Skeletal muscle satellite cell (primary cell): Measurements from ENCODE around the gene PTGFRN.
A peak's percentile ranks its signal among the peaks of the same experiment; 100 is the strongest.

Source experiments
- H3K27me3 ChIP-seq: 2 replicates; pipeline ENCODE4 v1.7.0; 2013; ENCODE audit warnings: low read length; ENCODE audit not compliant: control insufficient read depth, insufficient read depth
- H3K36me3 ChIP-seq: 2 replicates; pipeline ENCODE4 v1.7.0; 2013; ENCODE audit warnings: mild to moderate bottlenecking, control low read depth, low read length; ENCODE audit not compliant: insufficient read depth
- H3K4me1 ChIP-seq: 2 replicates; pipeline ENCODE4 v1.7.0; 2013; ENCODE audit warnings: low read length; ENCODE audit not compliant: control insufficient read depth, insufficient read depth
- H3K4me2 ChIP-seq: 2 replicates; pipeline ENCODE4 v1.7.0; 2013; ENCODE audit warnings: mild to moderate bottlenecking, low read length
- H3K4me3 ChIP-seq: 2 replicates; pipeline ENCODE4 v1.7.0; 2013; ENCODE audit warnings: low read length
- H3K9ac ChIP-seq: 2 replicates; pipeline ENCODE4 v1.7.0; 2013; ENCODE audit warnings: mild to moderate bottlenecking, low read depth, low read length, moderate library complexity
- H3K9me3 ChIP-seq: replicated peaks from 2 replicates; pipeline ENCODE4 v1.7.0; 2013; ENCODE audit warnings: mild to moderate bottlenecking, control low read depth, low read length

PTGFRN gene

DNA sequence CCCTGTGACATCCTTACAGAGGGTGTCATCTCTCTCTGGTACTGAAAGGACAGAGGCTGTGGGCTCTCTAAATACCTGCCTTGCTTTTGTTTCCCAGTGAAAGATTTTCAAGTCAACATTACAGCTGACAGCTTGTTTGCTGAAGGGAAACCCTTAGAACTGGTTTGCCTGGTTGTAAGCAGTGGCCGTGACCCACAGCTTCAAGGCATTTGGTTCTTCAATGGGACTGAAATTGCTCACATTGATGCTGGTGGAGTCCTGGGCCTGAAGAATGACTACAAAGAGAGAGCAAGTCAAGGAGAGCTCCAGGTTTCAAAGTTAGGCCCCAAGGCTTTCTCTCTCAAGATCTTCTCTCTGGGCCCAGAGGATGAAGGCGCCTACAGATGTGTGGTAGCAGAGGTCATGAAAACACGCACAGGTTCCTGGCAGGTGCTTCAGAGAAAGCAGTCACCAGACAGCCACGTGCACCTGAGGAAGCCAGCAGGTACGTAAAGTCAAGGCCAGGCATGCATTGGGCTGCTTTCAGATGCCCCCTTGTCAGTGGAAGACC, 103.7 kb downstream of the PTGFRN start:
- no peaks in the 10 kb centered on the region for H3K9me3 ChIP-seq
- H3K27me3 ChIP-seq, result no peaks in the 10 kb centered on the region
- no peak overlapping the region for H3K9ac ChIP-seq
- no peaks in the 10 kb centered on the region for H3K36me3 ChIP-seq
- peaks cover 36% of the 10 kb centered on the region for H3K4me1 ChIP-seq
- no peak overlapping the region for H3K4me3 ChIP-seq
- no peak overlapping the region for H3K4me2 ChIP-seq

DNA sequence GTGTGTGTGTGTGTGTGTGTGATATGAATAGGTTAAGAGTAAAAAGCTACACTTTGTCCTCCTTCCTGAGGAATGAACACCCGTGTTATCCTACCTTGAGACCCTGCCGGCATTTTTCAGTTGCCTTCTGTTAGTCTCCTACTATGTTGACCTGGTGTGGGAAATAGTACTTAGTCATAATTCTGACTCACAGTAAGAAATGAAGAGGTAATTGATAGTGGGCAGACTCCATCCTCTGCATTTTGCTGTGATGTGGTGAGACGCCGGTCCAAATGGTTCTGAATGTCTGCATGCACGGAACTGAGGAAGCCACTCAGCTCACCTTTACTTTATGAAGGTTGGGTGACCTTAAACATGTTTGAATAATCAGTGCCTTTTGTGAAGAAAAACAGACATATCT, 104.5 kb downstream of the PTGFRN start:
- Histone ChIP-seq H3K4me3 (no peak overlapping the region), H3K27me3 (no peaks in the 10 kb centered on the region), H3K36me3 (no peaks in the 10 kb centered on the region), H3K9me3 (no peaks in the 10 kb centered on the region), H3K9ac (no peak overlapping the region), H3K4me2 (no peak overlapping the region), H3K4me1 (peaks cover 33% of the 10 kb centered on the region)

DNA sequence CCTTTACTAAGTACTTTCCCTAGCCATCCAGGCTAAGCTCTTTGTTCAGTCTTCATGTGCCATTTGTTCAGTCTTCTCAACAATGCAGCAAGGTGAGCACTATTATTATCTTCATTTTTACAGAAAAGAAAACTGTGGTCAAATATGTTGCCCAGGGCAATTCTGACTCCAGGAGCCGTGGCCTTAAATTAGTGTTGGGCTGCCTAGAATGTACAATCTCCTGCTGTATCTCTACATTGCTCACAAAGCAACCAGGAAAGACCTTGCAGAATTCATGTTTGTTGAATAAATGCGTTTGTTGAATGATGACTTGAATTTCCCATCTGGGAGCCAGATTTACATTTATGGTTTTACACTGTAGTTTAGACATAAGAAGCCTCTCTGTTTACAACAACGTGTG, 106.0 kb downstream of the PTGFRN start:
- Histone ChIP-seq H3K27me3 (no peaks in the 10 kb centered on the region), H3K9me3 (no peaks in the 10 kb centered on the region), H3K36me3 (no peaks in the 10 kb centered on the region), H3K9ac (no peak overlapping the region), H3K4me1 (peaks cover 32% of the 10 kb centered on the region), H3K4me2 (no peak overlapping the region), H3K4me3 (no peak overlapping the region)

DNA sequence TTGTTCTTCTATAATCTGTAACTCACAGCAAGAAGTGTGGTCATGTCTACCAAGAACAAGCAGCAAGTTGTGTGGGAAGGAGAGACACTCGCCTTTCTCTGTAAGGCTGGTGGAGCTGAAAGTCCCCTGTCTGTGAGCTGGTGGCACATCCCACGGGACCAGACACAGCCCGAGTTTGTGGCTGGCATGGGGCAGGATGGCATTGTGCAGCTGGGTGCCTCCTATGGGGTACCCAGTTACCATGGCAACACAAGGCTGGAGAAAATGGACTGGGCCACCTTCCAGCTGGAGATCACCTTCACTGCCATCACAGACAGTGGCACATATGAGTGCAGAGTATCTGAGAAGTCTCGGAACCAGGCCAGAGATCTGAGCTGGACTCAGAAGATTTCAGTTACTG, 107.3 kb downstream of the PTGFRN start:
- Histone ChIP-seq H3K9ac (no peak overlapping the region), H3K4me3 (no peak overlapping the region), H3K27me3 (no peaks in the 10 kb centered on the region), H3K4me2 (no peak overlapping the region), H3K4me1 (peaks cover 32% of the 10 kb centered on the region), H3K36me3 (no peaks in the 10 kb centered on the region), H3K9me3 (no peaks in the 10 kb centered on the region)

DNA sequence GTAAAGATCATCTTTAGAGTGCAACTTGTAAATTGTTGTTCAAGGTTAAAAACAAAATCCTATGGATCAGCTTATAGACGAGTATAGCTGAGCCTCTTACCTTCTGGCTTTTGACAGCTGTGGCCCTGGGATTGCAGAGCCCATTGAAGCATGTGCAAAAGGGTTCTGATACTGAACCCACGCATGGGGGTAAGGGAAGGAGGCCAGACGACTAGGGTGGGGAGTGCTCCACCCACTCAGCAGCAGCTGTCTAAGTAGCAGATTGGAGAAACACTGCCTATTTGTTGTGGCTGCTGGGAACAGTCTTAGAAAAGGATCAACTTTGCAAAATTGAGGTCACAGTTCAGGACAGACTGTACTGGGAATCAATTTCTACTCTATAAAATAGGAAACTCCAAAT, 107.9 kb downstream of the PTGFRN start:
- H3K9me3 ChIP-seq, result no peaks in the 10 kb centered on the region
- peak overlapping the region; percentile 31 for H3K4me2 ChIP-seq
- no peaks in the 10 kb centered on the region for H3K27me3 ChIP-seq
- peaks cover 32% of the 10 kb centered on the region for H3K4me1 ChIP-seq
- no peak overlapping the region for H3K4me3 ChIP-seq
- no peak overlapping the region for H3K9ac ChIP-seq
- H3K36me3 ChIP-seq, result no peaks in the 10 kb centered on the region

DNA sequence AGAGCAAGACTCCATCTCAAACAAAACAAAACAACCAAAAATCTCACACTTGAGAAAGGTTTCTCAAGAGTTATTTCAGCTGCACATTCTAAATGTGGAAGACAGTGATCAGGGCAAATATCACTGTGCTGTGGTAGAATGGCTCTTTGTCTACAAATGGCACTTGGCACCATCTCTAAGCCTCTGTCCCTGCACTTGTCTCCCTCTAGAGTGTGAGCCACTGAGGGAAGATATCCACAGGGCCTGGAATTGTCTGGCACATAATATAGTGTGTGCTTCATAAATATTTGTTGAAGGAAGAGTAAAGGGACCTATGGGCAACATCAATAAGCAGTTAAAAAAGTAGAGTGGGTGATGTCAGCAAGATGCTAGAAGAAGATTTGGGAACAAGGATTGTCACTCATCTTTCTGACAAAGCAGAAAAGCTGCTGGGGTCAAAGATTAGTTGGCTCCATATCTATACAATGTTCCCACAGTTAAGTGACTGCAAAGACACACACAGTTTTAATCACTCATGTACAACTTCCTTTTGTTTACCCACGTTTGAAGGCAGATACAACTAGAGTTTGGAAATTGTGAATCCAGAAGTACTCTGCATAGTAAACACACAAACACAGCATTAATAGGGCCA, 110.9 kb downstream of the PTGFRN start:
- Histone ChIP-seq H3K27me3 (no peaks in the 10 kb centered on the region), H3K36me3 (no peaks in the 10 kb centered on the region), H3K4me3 (no peak overlapping the region), H3K4me1 (peaks cover 19% of the 10 kb centered on the region), H3K4me2 (no peak overlapping the region), H3K9me3 (no peaks in the 10 kb centered on the region), H3K9ac (no peak overlapping the region)

DNA sequence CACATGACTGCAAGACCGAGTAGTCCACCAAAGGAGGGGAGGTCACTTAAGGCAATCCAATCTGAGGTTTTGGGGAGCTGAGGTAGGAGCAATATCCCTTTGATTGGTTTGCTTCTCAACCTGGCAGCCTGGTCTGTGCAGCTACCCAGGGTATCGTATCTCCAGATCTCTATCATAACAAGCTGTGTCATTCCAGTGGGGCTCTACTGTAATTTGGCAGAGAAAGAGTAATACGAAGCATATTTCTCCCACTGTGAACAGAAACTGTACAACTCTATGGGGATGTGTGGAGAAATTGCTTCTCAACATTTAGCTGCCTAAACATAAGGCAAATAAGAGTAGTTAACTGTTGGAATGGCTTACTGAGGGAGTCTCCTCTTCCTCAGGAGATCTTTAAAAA, 112.4 kb downstream of the PTGFRN start:
- no peak overlapping the region for H3K9ac ChIP-seq
- H3K36me3 ChIP-seq, result no peaks in the 10 kb centered on the region
- H3K27me3 ChIP-seq, result no peaks in the 10 kb centered on the region
- peaks cover 25% of the 10 kb centered on the region for H3K4me1 ChIP-seq
- no peaks in the 10 kb centered on the region for H3K9me3 ChIP-seq
- H3K4me2 ChIP-seq, result no peak overlapping the region
- no peak overlapping the region for H3K4me3 ChIP-seq

DNA sequence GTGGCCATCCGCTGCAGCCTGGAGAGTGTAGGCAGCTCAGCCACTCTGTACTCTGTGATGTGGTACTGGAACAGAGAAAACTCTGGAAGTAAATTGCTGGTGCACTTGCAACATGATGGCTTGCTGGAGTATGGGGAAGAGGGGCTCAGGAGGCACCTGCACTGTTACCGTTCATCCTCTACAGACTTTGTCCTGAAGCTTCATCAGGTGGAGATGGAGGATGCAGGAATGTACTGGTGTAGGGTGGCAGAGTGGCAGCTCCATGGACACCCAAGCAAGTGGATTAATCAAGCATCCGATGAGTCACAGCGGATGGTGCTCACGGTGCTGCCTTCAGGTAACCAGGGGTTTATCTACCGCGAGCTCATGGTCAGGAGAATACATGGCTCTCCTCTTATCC, 115.9 kb downstream of the PTGFRN start:
- Histone ChIP-seq H3K4me3 (no peak overlapping the region), H3K36me3 (no peaks in the 10 kb centered on the region), H3K27me3 (no peaks in the 10 kb centered on the region), H3K4me2 (no peak overlapping the region), H3K9ac (no peak overlapping the region), H3K9me3 (no peaks in the 10 kb centered on the region), H3K4me1 (peaks cover 7% of the 10 kb centered on the region)

DNA sequence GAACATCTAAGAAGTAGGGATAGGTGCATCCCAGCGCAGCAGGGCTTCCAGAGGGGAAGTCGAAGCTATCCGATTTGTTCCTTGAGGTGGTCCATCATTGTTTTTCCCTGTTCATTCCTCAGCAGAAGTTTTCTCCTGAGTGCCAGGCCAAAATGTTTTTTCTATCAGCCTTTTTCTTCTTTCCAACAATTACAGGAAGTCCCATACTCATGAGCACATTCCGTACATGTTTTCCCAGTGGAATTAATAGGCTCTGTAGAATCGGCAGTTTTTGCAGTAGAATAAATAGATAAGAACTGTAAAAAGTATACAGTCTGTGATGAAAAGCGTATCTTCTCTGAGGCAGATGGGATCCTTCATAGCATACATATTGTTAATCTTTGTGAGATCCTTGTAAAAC, 116.6 kb downstream of the PTGFRN start:
- no peak overlapping the region for H3K4me2 ChIP-seq
- no peak overlapping the region for H3K4me3 ChIP-seq
- H3K9me3 ChIP-seq, result no peaks in the 10 kb centered on the region
- H3K9ac ChIP-seq, result no peak overlapping the region
- H3K36me3 ChIP-seq, result no peaks in the 10 kb centered on the region
- H3K4me1 ChIP-seq, result peaks cover 7% of the 10 kb centered on the region
- no peaks in the 10 kb centered on the region for H3K27me3 ChIP-seq

DNA sequence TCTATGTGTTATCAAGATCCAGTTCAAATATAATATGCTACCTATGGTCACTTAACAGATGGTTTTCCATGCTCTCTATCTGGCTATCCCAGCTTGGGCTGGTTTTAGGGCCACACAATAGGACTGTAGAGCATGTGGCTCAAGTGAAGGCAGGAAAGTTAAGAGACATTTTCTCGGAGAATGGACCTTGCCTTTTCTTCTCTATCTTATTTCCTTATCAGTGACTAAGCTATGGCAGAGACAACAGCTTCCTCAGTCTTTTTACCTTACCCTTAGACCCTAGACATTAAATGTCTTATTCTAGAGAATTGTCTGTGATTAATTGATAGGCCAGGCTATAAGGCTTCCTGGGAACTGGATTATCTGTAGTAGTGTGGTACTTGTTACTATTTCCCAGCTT, 120.0 kb downstream of the PTGFRN start:
- Histone ChIP-seq H3K4me1 (peaks cover 7% of the 10 kb centered on the region), H3K4me3 (no peak overlapping the region), H3K9ac (no peak overlapping the region), H3K9me3 (no peaks in the 10 kb centered on the region), H3K27me3 (no peaks in the 10 kb centered on the region), H3K4me2 (no peak overlapping the region), H3K36me3 (no peaks in the 10 kb centered on the region)

DNA sequence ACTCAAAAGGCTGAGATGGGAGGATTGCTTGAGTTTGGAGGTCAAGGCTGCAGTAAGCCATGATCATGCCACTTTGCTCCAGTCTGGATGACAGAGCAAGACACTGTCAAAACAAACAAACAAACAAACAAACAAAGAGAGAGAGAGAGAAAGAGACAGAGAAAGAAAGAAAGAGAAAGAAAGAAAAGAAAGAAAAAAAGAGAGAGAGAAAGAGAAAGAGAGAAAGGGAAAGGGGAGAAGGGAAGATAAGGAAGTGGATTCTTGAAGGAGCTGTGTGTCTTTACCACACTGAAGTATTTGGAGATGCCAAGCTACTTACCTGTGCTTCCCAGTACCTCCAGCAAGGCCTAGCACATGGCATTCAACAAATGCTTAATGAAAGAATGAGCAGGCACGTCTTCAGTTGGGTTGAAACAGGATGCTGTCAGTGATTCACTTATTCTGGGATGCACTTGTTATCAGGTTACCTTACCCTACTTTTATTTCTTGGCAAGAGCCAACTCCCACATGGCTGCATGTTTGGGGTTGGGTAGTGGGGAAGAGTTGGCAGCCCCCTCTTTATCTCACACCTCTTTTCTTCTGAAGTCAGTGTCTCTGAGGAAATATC, 120.7 kb downstream of the PTGFRN start:
- peaks cover 7% of the 10 kb centered on the region for H3K4me1 ChIP-seq
- no peak overlapping the region for H3K9ac ChIP-seq
- H3K27me3 ChIP-seq, result no peaks in the 10 kb centered on the region
- no peaks in the 10 kb centered on the region for H3K9me3 ChIP-seq
- no peaks in the 10 kb centered on the region for H3K36me3 ChIP-seq
- no peak overlapping the region for H3K4me3 ChIP-seq
- H3K4me2 ChIP-seq, result no peak overlapping the region

DNA sequence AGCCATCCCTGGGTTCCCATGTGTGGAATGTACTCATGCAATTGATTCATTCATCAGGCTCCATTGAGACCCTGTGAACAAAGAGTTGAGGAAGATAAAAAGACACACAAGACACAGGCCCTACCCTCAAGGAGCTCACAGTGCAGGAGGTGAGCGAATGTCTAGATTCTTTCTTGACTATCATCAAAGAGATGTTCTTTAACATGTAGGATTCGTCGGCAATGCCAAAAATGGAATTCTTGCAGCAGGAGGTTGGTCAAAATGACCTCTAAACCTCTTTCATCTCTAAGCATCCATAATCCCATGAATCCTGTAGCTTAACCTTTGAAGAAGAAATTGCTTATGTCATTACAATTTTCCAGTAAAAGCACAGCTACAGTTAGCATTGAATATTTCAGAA, 122.5 kb downstream of the PTGFRN start:
- H3K36me3 ChIP-seq, result no peaks in the 10 kb centered on the region
- no peaks in the 10 kb centered on the region for H3K9me3 ChIP-seq
- H3K9ac ChIP-seq, result no peak overlapping the region
- H3K4me2 ChIP-seq, result no peak overlapping the region
- no peaks in the 10 kb centered on the region for H3K4me1 ChIP-seq
- no peak overlapping the region for H3K4me3 ChIP-seq
- no peaks in the 10 kb centered on the region for H3K27me3 ChIP-seq
